Endodermal cell (in vitro differentiated cells): ENCODE data around the gene METTL25B. TPM values are rescaled to one million over a fixed set of nuclear protein-coding genes. Genes with fewer than 3 reads are reported as not detected.
A peak's percentile ranks its signal among the peaks of the same experiment; 100 is the strongest.

Experiments
- DNase-seq: peaks from one replicate; pipeline ENCODE4 v3.0.0-alpha.2; 2017
- H3K27ac ChIP-seq: 2 replicates; pipeline ENCODE4 v1.5.1; 2013; ENCODE audit warnings: mild to moderate bottlenecking, low read depth, low read length, moderate library complexity
- H3K27me3 ChIP-seq: 2 replicates; pipeline ENCODE4 v1.6.1; 2013; ENCODE audit warnings: mild to moderate bottlenecking, low read length, moderate library complexity; ENCODE audit not compliant: insufficient read depth, control insufficient read depth, poor library complexity, severe bottlenecking
- H3K36me3 ChIP-seq: 2 replicates; pipeline ENCODE4 v1.7.0; 2013; ENCODE audit warnings: mild to moderate bottlenecking, low read length, moderate library complexity; ENCODE audit not compliant: control insufficient read depth, insufficient read depth
- H3K4me1 ChIP-seq: one replicate; pipeline ENCODE4 v1.7.0; 2013; ENCODE audit warnings: low read length; ENCODE audit not compliant: control insufficient read depth, insufficient read depth
- H3K4me3 ChIP-seq: 2 replicates; pipeline ENCODE4 v1.5.1; 2013; ENCODE audit warnings: mild to moderate bottlenecking, low read length, moderate library complexity
- H3K9ac ChIP-seq: 2 replicates; pipeline ENCODE4 v1.6.1; 2013; ENCODE audit warnings: mild to moderate bottlenecking, low read length, moderate library complexity; ENCODE audit not compliant: poor library complexity, severe bottlenecking; ENCODE audit errors: extremely low read depth
- H3K9me3 ChIP-seq: 2 replicates; pipeline ENCODE4 v1.6.1; 2013; ENCODE audit warnings: mild to moderate bottlenecking, low read length, moderate library complexity; ENCODE audit not compliant: control insufficient read depth
- H3K27ac Mint-ChIP-seq: 2 replicates; pipeline ENCODE4 v1.8.0; 2020; ENCODE audit warnings: mixed read lengths
- H3K27me3 Mint-ChIP-seq: 2 replicates; pipeline ENCODE4 v1.8.0; 2021; ENCODE audit warnings: mild to moderate bottlenecking, mixed read lengths; ENCODE audit not compliant: insufficient read depth
- H3K36me3 Mint-ChIP-seq: 2 replicates; pipeline ENCODE4 v1.8.0; 2020; ENCODE audit warnings: low read depth, mixed read lengths
- H3K4me1 Mint-ChIP-seq: 2 replicates; pipeline ENCODE4 v1.8.0; 2020; ENCODE audit warnings: mixed read lengths
- H3K4me3 Mint-ChIP-seq: 2 replicates; pipeline ENCODE4 v1.8.0; 2020; ENCODE audit warnings: mild to moderate bottlenecking, moderate library complexity, mixed read lengths
- H3K9me3 Mint-ChIP-seq: 2 replicates; pipeline ENCODE4 v1.8.0; 2020; ENCODE audit warnings: mild to moderate bottlenecking, mixed read lengths
- WGBS, 2 experiments: methylation state at CpG; one replicate each; pipeline versions ENCODE4 v1.1.5 to v1.1.7; 2013; ENCODE audit warnings: missing lambda C conversion rate in 2 of 2, mixed read lengths in 1 of 2; ENCODE audit not compliant: insufficient coverage in 1 of 2, insufficient read length in 1 of 2; 5-methylcytosine and 5-hydroxymethylcytosine counted together
- total RNA-seq, 2 donors: library from RNA; stranded (reverse); fragmentation: NEBNext Ultra II Directional in 1 of 2; extraction: Animal tissue kit (Norgen Biotek cat#: 25700) in 1 of 2; gene quantifications; 2 replicates in 1 of 2; 3 replicates in 1 of 2; pipeline ENCODE4 v1.2.1, GENCODE V29; 2021
- TF ChIP-seq, protein P1 (sequence below): fragments of 200-600 bp; sonication (generic); conservative IDR thresholded peaks from 2 replicates; pipeline ENCODE4 v1.5.0; 2021; ENCODE audit warnings: antibody characterized with exemption, mild to moderate bottlenecking

The METTL25B gene
- total RNA-seq, 2 donors from 2014 or later = 25.9 to 35.5 TPM

DNA sequence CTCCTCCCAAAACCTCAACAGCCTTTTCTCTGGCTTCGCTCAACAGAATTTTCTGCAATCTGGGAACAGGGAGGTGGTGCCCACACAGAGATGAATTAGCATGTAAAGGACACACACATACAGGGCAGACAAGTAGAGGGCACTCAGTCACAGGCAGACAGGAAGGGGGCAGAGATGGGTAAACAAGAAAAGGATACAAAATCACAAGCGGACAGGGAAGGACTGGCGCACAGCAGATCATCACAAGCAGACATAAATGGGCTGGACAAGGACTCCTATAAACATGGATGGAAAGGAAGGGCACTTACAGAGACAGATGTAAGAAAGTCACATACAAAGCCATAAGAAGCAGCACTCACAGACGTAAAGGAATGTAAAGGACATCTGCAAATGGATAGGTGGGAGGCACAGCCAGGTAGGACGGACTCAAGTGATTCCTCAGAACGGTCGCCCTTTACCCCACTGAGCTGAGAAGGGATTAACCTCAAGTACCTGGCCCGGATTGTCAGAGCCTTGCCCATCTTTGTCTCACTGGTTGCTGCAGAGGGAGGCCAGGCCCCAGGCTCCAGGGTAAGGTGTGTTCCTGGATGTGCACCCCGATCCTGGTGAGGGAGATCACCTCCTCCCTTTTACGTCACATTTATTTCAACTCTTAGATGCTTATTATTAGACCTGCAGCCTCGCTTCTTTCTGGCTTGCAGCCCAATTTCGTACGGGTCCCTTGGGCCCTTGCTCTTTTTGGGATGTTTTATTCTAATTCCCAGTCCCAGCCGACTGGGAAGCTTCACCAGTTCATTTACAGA, 38.2 kb downstream of the METTL25B start:
- no peak overlapping the region for H3K27ac Mint-ChIP-seq

DNA sequence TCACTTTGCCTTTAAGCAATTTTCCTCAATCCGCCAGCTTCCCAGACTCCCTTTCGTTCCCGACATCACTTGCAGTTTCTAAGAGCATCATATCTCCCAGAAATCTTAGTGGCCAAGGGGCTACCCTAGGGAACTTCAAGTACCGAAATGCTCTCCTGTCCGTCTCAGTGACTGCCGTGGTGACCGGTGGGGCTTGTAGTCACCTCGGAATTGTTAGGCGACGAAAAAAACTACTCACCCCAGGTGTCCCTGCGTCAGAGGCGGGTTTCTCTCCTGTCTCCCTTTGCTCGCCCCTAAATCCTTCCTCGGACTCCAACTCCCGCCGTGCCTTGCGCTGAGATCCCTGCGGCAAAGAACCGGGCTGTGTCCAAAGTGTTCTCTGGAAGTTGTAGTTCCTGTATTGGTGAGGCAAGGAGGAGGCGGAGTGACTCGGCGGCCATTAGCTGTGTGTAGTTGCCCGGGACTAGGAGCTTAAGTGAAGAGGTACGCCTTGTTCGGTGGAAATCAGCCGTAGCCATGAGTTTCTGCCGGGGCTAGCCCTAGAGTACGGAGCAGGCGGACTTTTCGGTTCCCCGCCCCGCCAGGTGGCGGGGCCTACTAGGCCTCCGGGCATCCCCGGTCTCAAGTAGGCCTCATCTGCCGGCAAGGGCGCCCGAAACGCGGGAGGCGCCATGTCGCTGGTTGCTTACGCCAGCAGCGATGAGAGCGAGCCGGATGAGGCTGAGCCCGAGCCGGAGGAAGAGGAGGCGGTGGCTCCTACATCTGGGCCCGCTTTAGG, 39.0 kb downstream of the METTL25B start, which contains the start of gene PRCC:
TSS of gene PRCC (plus strand) at position 435 of the 778 bp plus-strand sequence. CDS start at position 672, 237 bp downstream.
- H3K4me3 ChIP-seq = peak within 1 kb of the TSS; percentile 95
- peak within 1 kb of the TSS; percentile 89 for H3K9ac ChIP-seq
- peaks cover 3% of the 10 kb centered on the region for H3K4me1 ChIP-seq
- Mint-ChIP-seq H3K27ac (no peak within 1 kb of the TSS), H3K27me3 (no peaks in the 10 kb centered on the region), H3K36me3 (peaks cover 19% of the 10 kb centered on the region), H3K9me3 (no peaks in the 10 kb centered on the region), H3K4me1 (peaks cover 33% of the 10 kb centered on the region), H3K4me3 (no peak within 1 kb of the TSS)
- H3K9me3 ChIP-seq = no peaks in the 10 kb centered on the region
- WGBS, 2 experiments = 0% methylated on average over 12 to 50 of the region's 50 CpGs
- TF ChIP-seq, protein P1, sequence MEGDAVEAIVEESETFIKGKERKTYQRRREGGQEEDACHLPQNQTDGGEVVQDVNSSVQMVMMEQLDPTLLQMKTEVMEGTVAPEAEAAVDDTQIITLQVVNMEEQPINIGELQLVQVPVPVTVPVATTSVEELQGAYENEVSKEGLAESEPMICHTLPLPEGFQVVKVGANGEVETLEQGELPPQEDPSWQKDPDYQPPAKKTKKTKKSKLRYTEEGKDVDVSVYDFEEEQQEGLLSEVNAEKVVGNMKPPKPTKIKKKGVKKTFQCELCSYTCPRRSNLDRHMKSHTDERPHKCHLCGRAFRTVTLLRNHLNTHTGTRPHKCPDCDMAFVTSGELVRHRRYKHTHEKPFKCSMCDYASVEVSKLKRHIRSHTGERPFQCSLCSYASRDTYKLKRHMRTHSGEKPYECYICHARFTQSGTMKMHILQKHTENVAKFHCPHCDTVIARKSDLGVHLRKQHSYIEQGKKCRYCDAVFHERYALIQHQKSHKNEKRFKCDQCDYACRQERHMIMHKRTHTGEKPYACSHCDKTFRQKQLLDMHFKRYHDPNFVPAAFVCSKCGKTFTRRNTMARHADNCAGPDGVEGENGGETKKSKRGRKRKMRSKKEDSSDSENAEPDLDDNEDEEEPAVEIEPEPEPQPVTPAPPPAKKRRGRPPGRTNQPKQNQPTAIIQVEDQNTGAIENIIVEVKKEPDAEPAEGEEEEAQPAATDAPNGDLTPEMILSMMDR = no peak
- DNase-seq = peak; percentile 100
- H3K27me3 ChIP-seq = no peaks in the 10 kb centered on the region
- peaks cover 19% of the 10 kb centered on the region for H3K36me3 ChIP-seq
- H3K27ac ChIP-seq = peak within 1 kb of the TSS; percentile 50

More for the DNA sequence above, 38.2 kb downstream of the METTL25B start:
- Histone ChIP-seq H3K27ac (peak overlapping the region; percentile 5), H3K9ac (peak overlapping the region; percentile 16), H3K4me3 (peak overlapping the region; percentile 95), H3K9me3 (no peaks in the 10 kb centered on the region), H3K27me3 (no peaks in the 10 kb centered on the region), H3K4me1 (peaks cover 3% of the 10 kb centered on the region), H3K36me3 (peaks cover 17% of the 10 kb centered on the region)
- no peak overlapping the region for H3K4me3 Mint-ChIP-seq
- TF ChIP-seq, protein P1 = no peak
- no peaks in the 10 kb centered on the region for H3K27me3 Mint-ChIP-seq
- DNase-seq = peak; percentile 68
- WGBS, 2 experiments = 45 to 58% methylated on average over 12 to 14 of the region's 14 CpGs
- H3K36me3 Mint-ChIP-seq = peaks cover 17% of the 10 kb centered on the region
- no peaks in the 10 kb centered on the region for H3K9me3 Mint-ChIP-seq
- H3K4me1 Mint-ChIP-seq = peaks cover 30% of the 10 kb centered on the region

GRCh38 chr1:156767879-156768604, 39.8 kb downstream of the METTL25B start:
- H3K9me3 ChIP-seq = no peaks in the 10 kb centered on the region
- WGBS, 2 experiments = 1 to 2% methylated on average over 7 to 31 of the region's 31 CpGs
- peak overlapping the region; percentile 89 for H3K9ac ChIP-seq
- peak; percentile 83 for DNase-seq
- no peaks in the 10 kb centered on the region for H3K27me3 ChIP-seq
- peak overlapping the region; percentile 95 for H3K4me3 ChIP-seq
- Mint-ChIP-seq H3K27ac (no peak overlapping the region), H3K4me3 (no peak overlapping the region), H3K36me3 (peaks cover 19% of the 10 kb centered on the region), H3K4me1 (peaks cover 41% of the 10 kb centered on the region), H3K9me3 (no peaks in the 10 kb centered on the region), H3K27me3 (no peaks in the 10 kb centered on the region)
- peak overlapping the region; percentile 50 for H3K27ac ChIP-seq
- peaks cover 10% of the 10 kb centered on the region for H3K4me1 ChIP-seq
- H3K36me3 ChIP-seq = peaks cover 26% of the 10 kb centered on the region
- TF ChIP-seq, protein P1 = no peak
